ENCODE results near the gene SPSB2.
"Not testable (repeated sequence)": the region's sequence is repeated elsewhere in the genome, so short reads cannot be mapped to it uniquely, and the experiment has no call there.

The SPSB2 gene

DNA sequence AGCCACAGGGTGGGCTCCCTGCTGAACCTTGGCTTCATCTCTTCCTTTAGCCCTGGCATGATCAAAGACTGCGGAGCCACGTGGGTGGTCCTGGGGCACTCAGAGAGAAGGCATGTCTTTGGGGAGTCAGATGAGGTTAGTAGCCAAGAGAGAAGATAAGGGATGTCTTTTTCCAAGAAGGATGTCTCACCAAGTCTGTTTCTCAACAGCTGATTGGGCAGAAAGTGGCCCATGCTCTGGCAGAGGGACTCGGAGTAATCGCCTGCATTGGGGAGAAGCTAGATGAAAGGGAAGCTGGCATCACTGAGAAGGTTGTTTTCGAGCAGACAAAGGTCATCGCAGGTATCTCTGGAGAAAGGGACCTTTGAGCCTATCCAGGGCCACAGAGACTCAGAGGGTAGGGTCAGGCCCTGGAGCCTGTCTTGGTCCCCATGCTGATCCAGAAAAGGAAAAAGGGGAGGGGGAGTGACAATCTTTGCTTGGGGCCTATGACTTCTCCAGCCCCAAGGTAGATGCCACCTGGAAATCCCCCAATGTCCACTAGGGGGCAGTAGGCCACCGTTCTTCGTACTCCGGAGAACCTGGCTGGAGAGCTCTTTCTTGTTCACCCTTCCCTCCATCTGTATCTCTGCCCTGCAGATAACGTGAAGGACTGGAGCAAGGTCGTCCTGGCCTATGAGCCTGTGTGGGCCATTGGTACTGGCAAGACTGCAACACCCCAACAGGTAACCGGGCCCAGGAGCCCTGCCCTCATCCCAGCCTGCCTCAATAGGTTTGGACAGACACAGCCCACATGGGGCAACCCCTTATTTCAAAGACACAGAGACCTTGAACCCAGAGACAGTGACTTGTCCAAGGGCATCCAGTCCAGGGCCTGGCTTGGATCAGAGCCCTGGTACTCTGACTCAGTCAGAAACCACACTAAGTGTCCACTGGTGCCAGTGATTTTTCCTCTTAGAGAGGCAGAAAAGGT is 3.8 kb downstream of the SPSB2 start:
- Histone ChIP-seq H3K36me3 (peaks cover 42 to 62% (median 51%) of the 10 kb centered on the region in 11 experiments), H3K27ac (peak overlapping the region in 8 of 11 experiments; percentile 16 to 100 (median 98); a peak in 16 of 22 replicates), H4K20me1 (peaks cover 43 to 68% (median 56%) of the 10 kb centered on the region in 11 experiments), H3K27me3 (no peaks in the 10 kb centered on the region), H3K9ac (peak overlapping the region; percentile 90 to 100 (median 99)), H3K9me3 (replicated peaks in 1 of 11) (no peaks in the 10 kb centered on the region), H3K4me3 (peak overlapping the region; percentile 82 to 100 (median 99)), H3K4me1 (peaks cover 55 to 70% (median 59%) of the 10 kb centered on the region in 10 experiments), H3K4me2 (peak overlapping the region; percentile 94 to 100 (median 99))
- no peak for TF ChIP-seq Cebpa-rat (IDR thresholded peaks at IDR 0.05)

DNA sequence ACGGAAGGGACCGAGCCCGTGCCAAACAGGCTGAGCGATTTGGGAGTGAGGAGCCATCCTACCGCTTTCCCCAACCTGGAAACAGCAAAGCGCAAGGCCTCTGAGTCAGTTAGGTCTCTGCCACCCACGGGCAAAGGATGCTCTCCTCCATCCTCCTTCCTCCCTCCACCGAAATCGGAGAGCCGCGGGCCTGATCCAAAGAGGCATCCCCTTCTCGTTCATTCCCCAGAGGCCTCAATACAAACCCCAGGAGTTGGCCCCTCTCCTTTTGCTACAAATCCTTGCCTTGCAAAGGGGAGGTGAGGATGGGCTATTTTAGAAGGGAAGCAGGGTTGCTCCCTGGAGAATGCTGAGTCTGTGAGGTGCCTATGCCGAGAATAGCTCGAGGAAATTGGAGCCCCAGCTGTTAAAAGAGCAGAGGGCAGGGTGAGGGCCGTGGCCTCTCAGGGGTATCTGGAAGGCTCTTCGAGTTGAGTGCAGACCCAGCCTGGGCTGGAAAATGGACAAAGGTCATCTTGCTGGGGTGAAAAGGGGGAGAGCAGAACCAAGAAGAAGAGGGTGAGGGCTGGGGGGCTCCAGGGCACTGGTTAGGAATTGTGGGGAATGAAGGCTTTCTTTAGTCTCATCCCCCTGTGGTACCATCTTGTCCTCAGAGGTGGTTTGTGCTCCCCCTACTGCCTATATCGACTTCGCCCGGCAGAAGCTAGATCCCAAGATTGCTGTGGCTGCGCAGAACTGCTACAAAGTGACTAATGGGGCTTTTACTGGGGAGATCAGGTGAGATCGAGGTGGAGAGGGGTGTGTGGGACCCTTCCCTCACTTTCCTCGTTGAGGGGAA is 4.7 kb downstream of the SPSB2 start:
- Histone ChIP-seq H3K4me1 (peaks cover 50 to 62% (median 54%) of the 10 kb centered on the region in 10 experiments), H3K36me3 (peaks cover 51 to 71% (median 60%) of the 10 kb centered on the region in 11 experiments)
- no peak for TF ChIP-seq Cebpa-rat (IDR thresholded peaks at IDR 0.05)

DNA sequence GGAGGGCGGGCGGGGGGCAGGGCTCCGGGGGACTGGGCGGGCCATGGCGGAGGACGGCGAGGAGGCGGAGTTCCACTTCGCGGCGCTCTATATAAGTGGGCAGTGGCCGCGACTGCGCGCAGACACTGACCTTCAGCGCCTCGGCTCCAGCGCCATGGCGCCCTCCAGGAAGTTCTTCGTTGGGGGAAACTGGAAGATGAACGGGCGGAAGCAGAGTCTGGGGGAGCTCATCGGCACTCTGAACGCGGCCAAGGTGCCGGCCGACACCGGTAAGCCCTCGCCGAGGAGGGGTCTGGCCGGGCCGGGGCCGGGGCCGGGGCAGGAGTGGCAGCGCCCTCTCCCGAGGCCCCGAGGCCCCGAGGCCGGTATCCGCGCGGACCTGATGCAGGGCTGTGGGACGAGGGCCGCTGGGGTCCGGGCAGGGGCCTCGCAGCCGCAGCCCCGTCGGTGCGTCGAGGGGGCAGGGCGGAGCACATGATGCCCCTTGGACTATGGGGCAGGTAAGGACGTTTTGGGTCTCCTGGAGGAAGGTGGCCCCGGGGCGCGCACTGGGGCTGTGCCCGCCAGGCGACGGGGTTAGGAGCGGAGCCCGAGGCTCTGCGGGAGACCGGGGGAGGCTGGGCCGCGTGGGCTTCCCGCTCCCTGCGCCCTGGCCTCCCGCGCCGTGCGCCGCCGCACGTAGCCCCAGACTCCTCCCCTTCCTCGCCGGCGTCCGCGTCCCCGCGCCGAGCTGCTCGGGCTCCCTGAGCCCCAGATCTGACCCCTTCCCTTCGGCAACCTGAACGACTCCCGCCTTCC is 5.5 kb downstream of the SPSB2 start, which contains the start of gene TPI1:
Gene TPI1 (plus strand): TSS at position 119 of the 798 bp plus-strand sequence. CDS start 36 bp downstream, at position 155.
- H3K9ac ChIP-seq, result peak within 1 kb of the TSS; percentile 90 to 100 (median 99)
- no peaks in the 10 kb centered on the region for H3K27me3 ChIP-seq
- H3K9me3 ChIP-seq (replicated peaks in 1 of 11), result no peaks in the 10 kb centered on the region
- H3K27ac ChIP-seq, result peak within 1 kb of the TSS; percentile 91 to 100 (median 97)
- peaks cover 59 to 79% (median 68%) of the 10 kb centered on the region in 11 experiments for H3K36me3 ChIP-seq
- peaks cover 43 to 67% (median 56%) of the 10 kb centered on the region in 11 experiments for H4K20me1 ChIP-seq
- peak within 1 kb of the TSS; percentile 82 to 100 (median 99) for H3K4me3 ChIP-seq
- peak within 1 kb of the TSS; percentile 94 to 100 (median 99) for H3K4me2 ChIP-seq
- TF ChIP-seq Cebpa-rat (IDR thresholded peaks at IDR 0.05), result no peak
- H3K4me1 ChIP-seq, result peaks cover 50 to 59% (median 54%) of the 10 kb centered on the region in 10 experiments

More for the DNA sequence above, 4.7 kb downstream of the SPSB2 start:
- H3K4me3 ChIP-seq, result peak overlapping the region; percentile 82 to 100 (median 99)
- H3K27me3 ChIP-seq, result no peaks in the 10 kb centered on the region
- peak overlapping the region; percentile 90 to 100 (median 99) for H3K9ac ChIP-seq
- peak overlapping the region; percentile 91 to 100 (median 97) for H3K27ac ChIP-seq
- no peaks in the 10 kb centered on the region for H3K9me3 ChIP-seq (replicated peaks in 1 of 11)
- peak overlapping the region; percentile 94 to 100 (median 99) for H3K4me2 ChIP-seq
- H4K20me1 ChIP-seq, result peaks cover 43 to 68% (median 56%) of the 10 kb centered on the region in 11 experiments

DNA sequence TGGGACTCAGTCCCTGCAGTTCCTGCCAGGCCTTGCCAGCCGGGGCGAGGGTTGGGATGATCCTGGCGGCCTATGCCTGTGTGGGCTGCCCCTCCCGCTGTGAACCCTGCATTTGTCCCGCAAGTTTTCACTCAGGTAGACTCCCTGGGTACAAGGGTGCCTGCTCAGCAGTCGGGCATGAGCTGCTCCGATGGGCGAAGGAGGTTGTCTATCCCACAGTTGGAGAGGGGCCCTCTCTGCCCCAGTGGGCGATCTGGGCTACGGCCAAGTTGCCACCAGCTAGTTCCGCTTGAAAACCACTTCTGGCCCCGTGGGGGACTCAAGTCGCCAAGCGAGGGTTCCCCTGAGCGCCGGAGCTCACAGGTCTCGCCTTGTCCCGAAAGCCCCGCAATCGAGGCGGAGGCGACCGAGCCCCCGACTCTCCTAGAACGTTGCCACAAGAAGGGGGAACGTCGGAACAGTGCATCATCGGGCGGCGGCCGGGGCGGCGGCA is 6.1 kb downstream of the SPSB2 start:
- H3K4me2 ChIP-seq, result peak overlapping the region; percentile 87 to 100 (median 98)
- H3K4me3 ChIP-seq, result peak overlapping the region; percentile 82 to 100 (median 99)
- H3K9me3 ChIP-seq (replicated peaks in 1 of 11), result no peaks in the 10 kb centered on the region
- TF ChIP-seq Cebpa-rat (IDR thresholded peaks at IDR 0.05), result no peak
- no peaks in the 10 kb centered on the region for H3K27me3 ChIP-seq
- H3K4me1 ChIP-seq, result peaks cover 46 to 55% (median 50%) of the 10 kb centered on the region in 10 experiments
- H3K36me3 ChIP-seq, result peaks cover 64 to 83% (median 73%) of the 10 kb centered on the region in 11 experiments
- peak overlapping the region; percentile 42 to 100 (median 97); a peak in 20 of 22 replicates for H3K27ac ChIP-seq
- H4K20me1 ChIP-seq, result peaks cover 41 to 63% (median 52%) of the 10 kb centered on the region in 11 experiments
- peak overlapping the region; percentile 90 to 100 (median 99) for H3K9ac ChIP-seq

DNA sequence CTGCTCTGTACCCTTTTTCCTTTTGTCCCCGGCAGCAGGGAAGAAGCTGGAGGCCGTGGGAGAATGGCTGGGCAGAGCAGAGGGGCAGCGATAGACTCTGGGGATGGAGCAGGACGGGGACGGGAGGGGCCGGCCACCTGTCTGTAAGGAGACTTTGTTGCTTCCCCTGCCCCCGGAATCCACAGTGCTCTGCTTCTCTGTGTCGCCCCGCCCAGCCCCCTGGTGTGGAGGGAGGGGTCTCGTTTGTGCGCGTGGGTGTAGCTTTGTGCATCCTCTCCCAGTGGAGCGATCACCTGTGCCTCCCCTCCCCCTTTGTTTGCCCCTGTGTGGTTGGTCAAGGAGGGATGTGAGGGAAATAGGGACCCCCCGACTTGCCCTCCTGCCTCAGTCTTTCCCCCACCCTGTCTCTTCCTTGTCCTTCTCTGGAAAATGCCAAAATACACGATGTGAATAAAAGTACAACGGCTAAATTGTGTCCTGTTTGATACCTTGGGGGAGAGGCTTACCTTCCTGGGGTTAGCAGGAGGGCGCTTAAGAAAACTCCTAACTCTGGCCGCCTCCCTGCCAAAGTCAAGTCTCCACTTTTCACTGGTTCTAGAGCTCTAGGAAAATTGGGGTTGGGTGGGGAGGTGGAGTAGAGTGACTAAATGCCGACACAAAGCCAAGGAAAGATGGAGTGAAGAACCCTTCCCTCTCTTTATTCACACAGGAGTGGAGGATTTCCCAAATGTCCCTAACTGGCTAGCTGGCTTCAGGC is 6.8 kb downstream of the SPSB2 start:
- Histone ChIP-seq H3K9ac (peak overlapping the region; percentile 90 to 100 (median 99)), H3K4me2 (peak overlapping the region; percentile 87 to 100 (median 98)), H3K36me3 (peaks cover 66 to 83% (median 76%) of the 10 kb centered on the region in 11 experiments), H3K27ac (peak overlapping the region; percentile 42 to 100 (median 97); a peak in 20 of 22 replicates), H3K27me3 (no peaks in the 10 kb centered on the region), H3K9me3 (replicated peaks in 1 of 11) (no peaks in the 10 kb centered on the region), H3K4me1 (peaks cover 40 to 49% (median 44%) of the 10 kb centered on the region in 10 experiments), H4K20me1 (peaks cover 35 to 57% (median 46%) of the 10 kb centered on the region in 11 experiments), H3K4me3 (peak overlapping the region; percentile 82 to 100 (median 99))
- TF ChIP-seq Cebpa-rat (IDR thresholded peaks at IDR 0.05), result no peak

DNA sequence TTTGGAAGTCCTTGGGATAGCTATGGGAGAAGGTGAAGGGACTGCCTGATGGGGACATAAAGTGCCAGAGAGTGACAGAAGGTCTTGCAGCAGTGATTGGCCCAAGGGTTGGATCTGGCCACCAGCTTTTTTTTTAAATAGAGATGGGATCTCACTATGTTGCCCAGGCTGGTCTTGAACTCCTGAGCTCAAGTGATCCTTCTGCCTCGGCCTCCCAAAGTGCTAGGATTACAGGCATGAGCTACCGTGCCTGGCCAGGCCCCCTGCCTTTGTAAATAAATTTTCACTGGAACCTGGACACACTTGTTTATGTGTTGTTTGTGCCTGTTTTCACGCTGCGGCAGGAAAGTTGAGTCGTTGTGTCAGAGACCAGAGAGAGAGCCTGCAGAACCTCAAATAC is 7.8 kb downstream of the SPSB2 start:
- not testable (repeated sequence) for H3K9ac ChIP-seq; H3K27me3 ChIP-seq; H3K9me3 ChIP-seq (replicated peaks in 1 of 11); H3K27ac ChIP-seq; H3K4me2 ChIP-seq; H3K4me3 ChIP-seq
- Histone ChIP-seq H4K20me1 (peaks cover 25 to 46% (median 36%) of the 10 kb centered on the region in 11 experiments), H3K4me1 (peaks cover 30 to 38% (median 33%) of the 10 kb centered on the region in 10 experiments), H3K36me3 (peaks cover 66 to 83% (median 76%) of the 10 kb centered on the region in 11 experiments)

DNA sequence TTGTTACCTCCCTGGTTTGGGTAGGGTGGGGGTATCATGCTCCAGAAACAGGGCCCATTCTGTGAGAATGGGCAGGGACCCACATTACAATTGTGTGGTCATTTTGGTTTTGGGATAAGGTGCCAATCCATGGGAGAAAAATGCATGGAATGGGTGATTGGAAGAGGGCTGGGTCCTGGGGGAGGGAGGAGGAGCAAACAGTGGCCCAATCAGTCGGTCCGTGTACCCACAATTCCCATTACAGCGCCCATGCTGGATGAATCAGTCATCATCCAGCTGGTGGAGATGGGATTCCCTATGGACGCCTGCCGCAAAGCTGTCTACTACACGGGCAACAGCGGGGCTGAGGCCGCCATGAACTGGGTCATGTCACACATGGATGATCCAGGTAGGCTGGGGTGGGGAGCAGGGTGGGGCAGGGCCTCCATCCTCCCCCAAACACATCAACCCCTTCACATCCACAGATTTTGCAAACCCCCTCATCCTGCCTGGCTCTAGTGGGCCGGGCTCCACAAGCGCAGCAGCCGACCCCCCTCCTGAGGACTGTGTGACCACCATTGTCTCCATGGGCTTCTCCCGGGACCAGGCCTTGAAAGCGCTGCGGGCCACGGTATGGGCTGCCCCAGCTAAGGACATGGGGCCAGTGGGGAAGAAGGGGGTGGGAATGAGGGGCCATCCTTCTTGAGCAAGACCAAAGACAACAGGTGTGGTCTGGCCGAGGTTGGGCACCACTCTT is 9.3 kb downstream of the SPSB2 start:
- H3K36me3 ChIP-seq, result peaks cover 67 to 84% (median 77%) of the 10 kb centered on the region in 11 experiments

More for the DNA sequence above, 9.3 kb downstream of the SPSB2 start:
- Histone ChIP-seq H4K20me1 (peaks cover 9 to 31% (median 20%) of the 10 kb centered on the region in 11 experiments), H3K9ac (no peak overlapping the region), H3K4me3 (no peak overlapping the region), H3K4me2 (no peak overlapping the region), H3K27ac (no peak overlapping the region), H3K27me3 (no peaks in the 10 kb centered on the region), H3K9me3 (replicated peaks in 1 of 11) (no peaks in the 10 kb centered on the region), H3K4me1 (peaks cover 14 to 23% (median 18%) of the 10 kb centered on the region in 10 experiments)
- TF ChIP-seq Cebpa-rat (IDR thresholded peaks at IDR 0.05), result no peak
